Fibroblast of lung (primary cell): ENCODE data around the gene CHST11.

Source experiments
- EZH2 ChIP-seq: IDR thresholded peaks from 2 replicates; pipeline ENCODE4 v1.5.1; 2012; ENCODE audit warnings: low read length, control low read depth, mild to moderate bottlenecking; ENCODE audit errors: missing control alignments
- TF ChIP-seq, protein P1 (sequence below), 2 donors: IDR thresholded peaks in 1 of 2; conservative IDR thresholded peaks in 1 of 2; 1 replicate in 1 of 2; 2 replicates in 1 of 2; pipeline ENCODE4 v1.5.1; 2011 to 2012; ENCODE audit warnings: low read length in 2 of 2, control low read depth in 1 of 2, inconsistent platforms in 1 of 2, low read depth in 1 of 2, mild to moderate bottlenecking in 1 of 2

DNA sequence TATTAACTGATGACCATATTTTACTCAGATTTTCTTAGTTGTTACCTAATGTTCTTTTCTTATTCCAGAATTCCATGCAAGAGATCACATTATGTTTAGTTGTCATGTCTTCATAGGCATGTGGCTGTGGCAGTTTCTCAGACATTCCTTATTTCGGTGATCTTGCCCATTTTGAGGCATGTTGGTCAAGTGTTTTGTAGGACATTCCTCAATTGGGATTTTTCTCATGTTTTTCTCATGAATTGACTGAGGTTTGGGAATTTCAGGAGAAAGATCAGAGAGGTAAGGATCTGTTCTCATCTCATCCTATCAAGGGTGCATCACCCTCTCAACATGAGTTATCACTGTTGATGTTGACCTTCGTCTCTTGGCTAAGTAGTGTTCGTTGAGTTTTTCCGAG lies 81.3 kb downstream of the CHST11 start:
- TF ChIP-seq EZH2, result no peak
- TF ChIP-seq, protein P1, sequence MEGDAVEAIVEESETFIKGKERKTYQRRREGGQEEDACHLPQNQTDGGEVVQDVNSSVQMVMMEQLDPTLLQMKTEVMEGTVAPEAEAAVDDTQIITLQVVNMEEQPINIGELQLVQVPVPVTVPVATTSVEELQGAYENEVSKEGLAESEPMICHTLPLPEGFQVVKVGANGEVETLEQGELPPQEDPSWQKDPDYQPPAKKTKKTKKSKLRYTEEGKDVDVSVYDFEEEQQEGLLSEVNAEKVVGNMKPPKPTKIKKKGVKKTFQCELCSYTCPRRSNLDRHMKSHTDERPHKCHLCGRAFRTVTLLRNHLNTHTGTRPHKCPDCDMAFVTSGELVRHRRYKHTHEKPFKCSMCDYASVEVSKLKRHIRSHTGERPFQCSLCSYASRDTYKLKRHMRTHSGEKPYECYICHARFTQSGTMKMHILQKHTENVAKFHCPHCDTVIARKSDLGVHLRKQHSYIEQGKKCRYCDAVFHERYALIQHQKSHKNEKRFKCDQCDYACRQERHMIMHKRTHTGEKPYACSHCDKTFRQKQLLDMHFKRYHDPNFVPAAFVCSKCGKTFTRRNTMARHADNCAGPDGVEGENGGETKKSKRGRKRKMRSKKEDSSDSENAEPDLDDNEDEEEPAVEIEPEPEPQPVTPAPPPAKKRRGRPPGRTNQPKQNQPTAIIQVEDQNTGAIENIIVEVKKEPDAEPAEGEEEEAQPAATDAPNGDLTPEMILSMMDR (conservative IDR thresholded peaks at IDR 0.05 in 1 of 2, IDR thresholded peaks at IDR 0.05 in 1 of 2; ENCODE audit: low read depth in 1 of 2, low read length in 2 of 2), result no peak
